Measurements from ENCODE around the gene PRR9.

The PRR9 gene

GRCh38 chr1:153246018-153246417 lies 28.6 kb downstream of the PRR9 start:
- DNase-seq, result no peak
- TF ChIP-seq POLR2A (IDR thresholded peaks at IDR 0.05; ENCODE audit: low read length) (no peak), GATA1 (IDR thresholded peaks at IDR 0.05; ENCODE audit: low read depth, low read length) (no peak)

GRCh38 chr1:153246825-153247224 lies 29.4 kb downstream of the PRR9 start:
- no peak for TF ChIP-seq GATA1 (IDR thresholded peaks at IDR 0.05; ENCODE audit: low read depth, low read length)
- TF ChIP-seq POLR2A (IDR thresholded peaks at IDR 0.05; ENCODE audit: low read length), result no peak

GRCh38 chr1:153248176-153248879 lies 30.9 kb downstream of the PRR9 start:
- TF ChIP-seq POLR2A (IDR thresholded peaks at IDR 0.05; ENCODE audit: low read length) (no peak), GATA1 (IDR thresholded peaks at IDR 0.05; ENCODE audit: low read depth, low read length) (no peak)
- DNase-seq, result no peak

More at GRCh38 chr1:153246825-153247224, 29.4 kb downstream of the PRR9 start:
- no peak for DNase-seq

- no peak for DNase-seq
- TF ChIP-seq GATA1 (IDR thresholded peaks at IDR 0.05; ENCODE audit: low read depth, low read length) (no peak), POLR2A (IDR thresholded peaks at IDR 0.05; ENCODE audit: low read length) (no peak)
Measured at GRCh38 chr1:153250166-153250565, 32.8 kb downstream of the PRR9 start.

GRCh38 chr1:153251087-153251486 lies 33.7 kb downstream of the PRR9 start:
- no peak for TF ChIP-seq POLR2A (IDR thresholded peaks at IDR 0.05; ENCODE audit: low read length)
- TF ChIP-seq GATA1 (IDR thresholded peaks at IDR 0.05; ENCODE audit: low read depth, low read length), result no peak
- no peak for DNase-seq

GRCh38 chr1:153251562-153251961 lies 34.2 kb downstream of the PRR9 start:
- TF ChIP-seq POLR2A (IDR thresholded peaks at IDR 0.05; ENCODE audit: low read length) (no peak), GATA1 (IDR thresholded peaks at IDR 0.05; ENCODE audit: low read depth, low read length) (no peak)
- DNase-seq, result no peak

GRCh38 chr1:153251988-153252387 lies 34.6 kb downstream of the PRR9 start:
- TF ChIP-seq POLR2A (IDR thresholded peaks at IDR 0.05; ENCODE audit: low read length), result no peak
- TF ChIP-seq GATA1 (IDR thresholded peaks at IDR 0.05; ENCODE audit: low read depth, low read length), result no peak
- DNase-seq, result no peak

- DNase-seq, result no peak
- TF ChIP-seq GATA1 (IDR thresholded peaks at IDR 0.05; ENCODE audit: low read depth, low read length), result no peak
- TF ChIP-seq POLR2A (IDR thresholded peaks at IDR 0.05; ENCODE audit: low read length), result no peak
Measured at GRCh38 chr1:153253076-153253475, 35.7 kb downstream of the PRR9 start.

- no peak for DNase-seq
- TF ChIP-seq POLR2A (IDR thresholded peaks at IDR 0.05; ENCODE audit: low read length), result no peak
- TF ChIP-seq GATA1 (IDR thresholded peaks at IDR 0.05; ENCODE audit: low read depth, low read length), result no peak
Measured at GRCh38 chr1:153253693-153254092, 36.3 kb downstream of the PRR9 start.

GRCh38 chr1:153259387-153259786 lies 42.0 kb downstream of the PRR9 start, which contains the start of gene LORICRIN:
TSS of gene LORICRIN (plus strand) at chr1:153259687. CDS start at chr1:153260950, 1,263 bp downstream.
- no peak for DNase-seq
- TF ChIP-seq POLR2A (IDR thresholded peaks at IDR 0.05; ENCODE audit: low read length), result no peak
- no peak for TF ChIP-seq GATA1 (IDR thresholded peaks at IDR 0.05; ENCODE audit: low read depth, low read length)

- no peak for DNase-seq
- TF ChIP-seq POLR2A (IDR thresholded peaks at IDR 0.05; ENCODE audit: low read length) (no peak), GATA1 (IDR thresholded peaks at IDR 0.05; ENCODE audit: low read depth, low read length) (no peak)
Measured at GRCh38 chr1:153260585-153261280, 43.3 kb downstream of the PRR9 start.

- no peak for DNase-seq
- TF ChIP-seq GATA1 (IDR thresholded peaks at IDR 0.05; ENCODE audit: low read depth, low read length) (no peak), POLR2A (IDR thresholded peaks at IDR 0.05; ENCODE audit: low read length) (no peak)
Measured at GRCh38 chr1:153261281-153262069, 44.1 kb downstream of the PRR9 start.

- no peak for TF ChIP-seq GATA1 (IDR thresholded peaks at IDR 0.05; ENCODE audit: low read depth, low read length)
- no peak for TF ChIP-seq POLR2A (IDR thresholded peaks at IDR 0.05; ENCODE audit: low read length)
- no peak for DNase-seq
Measured at GRCh38 chr1:153262070-153262366, 44.6 kb downstream of the PRR9 start.

- TF ChIP-seq POLR2A (IDR thresholded peaks at IDR 0.05; ENCODE audit: low read length), result no peak
- no peak for TF ChIP-seq GATA1 (IDR thresholded peaks at IDR 0.05; ENCODE audit: low read depth, low read length)
- DNase-seq, result no peak
Measured at GRCh38 chr1:153262462-153263157, 45.2 kb downstream of the PRR9 start.

All from erythroblast (primary cell).